K562 (cell line): ENCODE data around the gene PEX6. TPM values are rescaled to one million over a fixed set of nuclear protein-coding genes. Genes with fewer than 3 reads are reported as not detected.

Experiments
- ATAC-seq: fragments of 200-7000 bp; cut with Tn5 transposase; 3 replicates; pipeline ENCODE4 v1.9.1; 2020; ENCODE audit warnings: moderate library complexity
- BruUV-seq: library from RNA; stranded (reverse); fragments of 400-500 nt; replicated peaks from 2 replicates; lab custom pipeline; 2021; lab: Mats Ljungman, UMichigan
- CTCF ChIA-PET: fragments of 300-600 bp; formaldehyde crosslinking; extraction: SDS; loops from one replicate; lab custom pipeline; 2021; ENCODE audit warnings: low intra/inter-chr PET ratio; lab: Yijun Ruan, JAX
- POLR2A ChIA-PET: fragments of 300-600, 350-650 bp; sonication (Branson Sonifier 250); formaldehyde crosslinking; extraction: SDS; loops from one replicate; lab custom pipeline; 2021; ENCODE audit warnings: antibody characterized with exemption, inconsistent platforms; lab: Yijun Ruan, JAX
- DNase-seq, 4 experiments: peaks; one replicate each; pipeline versions ENCODE4 v3.0.0 to v3.0.0-alpha.2; 2011 to 2018; ENCODE audit warnings: low spot score in 3 of 4, mixed read lengths in 3 of 4; ENCODE audit errors: extremely low read depth in 1 of 4
- FAIRE-seq: peaks from 2 replicates; lab custom pipeline; 2011; peaks lifted over from hg19 to GRCh38; lab: Jason Lieb, UNC
- H2AFZ ChIP-seq: 2 replicates; pipeline ENCODE4 v1.6.0; 2011; ENCODE audit warnings: low read depth, low read length, control low read depth, inconsistent platforms
- H3K27ac ChIP-seq: fragments of 200-600 bp; 3 replicates; pipeline ENCODE4 v1.8.0; 2011; ENCODE audit warnings: low read depth, mild to moderate bottlenecking, control low read depth, inconsistent platforms, low read length, moderate library complexity, mixed read lengths; ENCODE audit errors: extremely low read depth
- H3K27me3 ChIP-seq, 2 experiments: fragments of 300-600 bp in 1 of 2; 2 replicates in 1 of 2; 3 replicates in 1 of 2; pipeline versions ENCODE4 v1.6.0 to v1.8.0; 2011; ENCODE audit warnings: inconsistent platforms in 2 of 2, low read length in 2 of 2, mild to moderate bottlenecking in 1 of 2, mixed read lengths in 1 of 2, moderate library complexity in 1 of 2; ENCODE audit not compliant: control insufficient read depth in 2 of 2, insufficient read depth in 2 of 2
- H3K36me3 ChIP-seq: fragments of 300-600 bp; 3 replicates; pipeline ENCODE4 v1.8.0; 2011; ENCODE audit warnings: mild to moderate bottlenecking, low read length, inconsistent platforms; ENCODE audit not compliant: control insufficient read depth, insufficient read depth
- H3K4me1 ChIP-seq, 2 experiments: fragments of 200-600 bp in 1 of 2; replicated peaks in 1 of 2; 2 replicates in 1 of 2; 3 replicates in 1 of 2; pipeline versions ENCODE4 v1.5.1 to v1.8.0; 2011; ENCODE audit warnings: inconsistent platforms in 2 of 2, low read length in 2 of 2, mild to moderate bottlenecking in 1 of 2, mixed read lengths in 1 of 2, moderate library complexity in 1 of 2; ENCODE audit not compliant: control insufficient read depth in 2 of 2, insufficient read depth in 2 of 2
- H3K4me2 ChIP-seq: 2 replicates; pipeline ENCODE4 v1.6.1; 2011; ENCODE audit warnings: low read length, control low read depth, inconsistent platforms, mixed read lengths; ENCODE audit not compliant: insufficient read depth
- H3K4me3 ChIP-seq: fragments of 200-600 bp; sonication (generic), shearing (Covaris generic); 2 replicates; pipeline ENCODE4 v1.5.1; 2016; ENCODE audit warnings: control low read depth, inconsistent platforms
- H3K79me2 ChIP-seq: fragments of 200-600 bp; 3 replicates; pipeline ENCODE4 v1.8.0; 2011; ENCODE audit warnings: low read length, inconsistent platforms; ENCODE audit not compliant: control insufficient read depth, insufficient read depth
- H3K9ac ChIP-seq, 2 experiments: 2 replicates each; pipeline versions ENCODE4 v1.6.0 to v1.6.1; 2011; ENCODE audit warnings: low read depth in 2 of 2, low read length in 2 of 2, control low read depth in 1 of 2, inconsistent platforms in 1 of 2, mild to moderate bottlenecking in 1 of 2, mixed read lengths in 1 of 2; ENCODE audit not compliant: insufficient read depth in 1 of 2
- H3K9me1 ChIP-seq: one replicate; pipeline ENCODE4 v1.6.0; 2011; ENCODE audit warnings: inconsistent platforms, mild to moderate bottlenecking, low read length, moderate library complexity; ENCODE audit not compliant: control insufficient read depth, insufficient read depth
- H3K9me3 ChIP-seq: replicated peaks from 2 replicates; pipeline ENCODE4 v1.5.1; 2011; ENCODE audit warnings: low read depth, low read length, inconsistent platforms; ENCODE audit not compliant: control insufficient read depth, insufficient read depth
- H4K20me1 ChIP-seq: replicated peaks from 2 replicates; pipeline ENCODE4 v1.6.1; 2011; ENCODE audit warnings: low read length, inconsistent platforms, mixed read lengths; ENCODE audit not compliant: control insufficient read depth, insufficient read depth
- E2F3 ChIP-seq: fragments of 250-450 bp; sonication (Bioruptor Pico); IDR thresholded peaks from 2 replicates; pipeline ENCODE4 v1.4.0; 2020; ENCODE audit warnings: mild to moderate bottlenecking
- EP400 ChIP-seq: fragments of 450-650 bp; IDR thresholded peaks from 2 replicates; pipeline ENCODE4 v1.6.1; 2017; ENCODE audit warnings: antibody characterized with exemption, mild to moderate bottlenecking, moderate library complexity
- ESRRB ChIP-seq: fragments of 250-450 bp; sonication (Bioruptor Pico); IDR thresholded peaks from 2 replicates; pipeline ENCODE4 v1.5.0; 2020; ENCODE audit warnings: mild to moderate bottlenecking, moderate library complexity, borderline replicate concordance
- HES1 ChIP-seq: fragments of 450-650 bp; IDR thresholded peaks from 2 replicates; pipeline ENCODE4 v1.6.1; 2016; ENCODE audit warnings: low read depth, mild to moderate bottlenecking, moderate library complexity
- HMG20A ChIP-seq: fragments of 450-650 bp; formaldehyde crosslinking; conservative IDR thresholded peaks from 2 replicates; pipeline ENCODE4 v1.4.0; 2020; ENCODE audit warnings: mild to moderate bottlenecking, mixed read lengths
- NCOA6 ChIP-seq: fragments of 450-650 bp; IDR thresholded peaks from 2 replicates; pipeline ENCODE4 v1.6.1; 2017; ENCODE audit warnings: mild to moderate bottlenecking
- SP1 ChIP-seq: sonication (generic); formaldehyde crosslinking; IDR thresholded peaks from 2 replicates; pipeline ENCODE4 v1.8.1; 2022; ENCODE audit warnings: mild to moderate bottlenecking, missing genetic modification reagents
- STAT5B ChIP-seq: fragments of 250-450 bp; sonication (Bioruptor Pico); IDR thresholded peaks from 2 replicates; pipeline ENCODE4 v1.8.0; 2021; ENCODE audit warnings: mild to moderate bottlenecking, inconsistent platforms
- ZBTB11 ChIP-seq, 3 experiments: fragments of 200-800 bp in 1 of 3; fragments of 250-450 bp in 1 of 3; fragments of 450-650 bp in 1 of 3; sonication (Bioruptor Pico) in 1 of 3; sonication (Bioruptor generic) in 1 of 3; formaldehyde crosslinking in 1 of 3; IDR thresholded peaks; 2 replicates each; pipeline versions ENCODE4 v1.6.1 to v1.8.0; 2016 to 2022; ENCODE audit warnings: mild to moderate bottlenecking in 2 of 3, missing genetic modification characterization in 2 of 3, missing compliant biosample characterization in 1 of 3, moderate library complexity in 1 of 3
- in situ Hi-C: fragments of 300-500 bp; cut with MboI; formaldehyde crosslinking; loops from 4 replicates; pipeline ENCODE4 v1.15.0; 2018; ENCODE audit warnings: inconsistent platforms, mixed read lengths
- intact Hi-C: fragments of 100-400 bp; cut with micrococcal nuclease; formaldehyde crosslinking; loops from 2 replicates; pipeline ENCODE4 v1.14.2; 2022
- polyA plus RNA-seq, 8 experiments: library from polyadenylated mRNA; depleted of rRNA in 4 of 8; stranded (reverse) in 5 of 8; unstranded in 3 of 8; fragments of >200 nt; fragmentation: Nextera tagmentation in 2 of 8; fragmentation: Illumina TruSeq in 1 of 8; extraction: Ambion mirVana in 2 of 8; extraction: Trizol in 1 of 8; gene quantifications; 2 replicates each; pipeline versions ENCODE4 v1.2.1 to v1.2.3, GENCODE V29; 2011 to 2014; ENCODE audit warnings: inconsistent platforms in 1 of 8, missing spikeins in 1 of 8
- total RNA-seq, 7 experiments: library from RNA; depleted of rRNA in 6 of 7; stranded (reverse); fragments of >200 nt in 6 of 7; fragmentation: Illumina TruSeq in 2 of 7; extraction: Trizol in 2 of 7; gene quantifications; 2 replicates each; pipeline versions ENCODE4 v1.2.1 to v1.2.3, GENCODE V29; 2011 to 2021; ENCODE audit warnings: low replicate concordance in 1 of 7

PEX6 gene
- total and polyA plus RNA-seq, 9 of the 15 experiments (the other 6 are each of a cell fraction or from before 2014, with no cell fraction given): 0.17 to 20.8 (median 6.9) TPM

- CTCF ChIA-PET: no interaction called here
- FAIRE-seq: no peak
- POLR2A ChIA-PET: no interaction called here
- Histone ChIP-seq H3K27ac (no peak overlapping the region), H3K27me3 (no peaks in the 10 kb centered on the region), H3K9me3 (no peaks in the 10 kb centered on the region), H3K4me2 (no peak overlapping the region), H3K4me1 (peaks cover 0 to 4% of the 10 kb centered on the region in 2 experiments; a peak in 1 of 5 replicates), H2AFZ (no peak overlapping the region), H4K20me1 (no peaks in the 10 kb centered on the region), H3K9ac (no peak overlapping the region), H3K36me3 (peaks cover 2% of the 10 kb centered on the region; the same call in 1 of the 3 replicates), H3K79me2 (no peaks in the 10 kb centered on the region), H3K9me1 (no peaks in the 10 kb centered on the region), H3K4me3 (no peak overlapping the region)
- no peak for DNase-seq
- intact Hi-C loops (no loop called here), in situ Hi-C loops (no loop called here)
- BruUV-seq: no TSS peak
- TF ChIP-seq HMG20A (no peak), HES1 (no peak), ZBTB11 (CRISPR knock-in tag; IDR thresholded peaks at IDR 0.05) (no peak), E2F3 (CRISPR knock-in tag) (no peak), NCOA6 (no peak), EP400 (no peak), ESRRB (CRISPR knock-in tag) (no peak), SP1 (CRISPR knock-in tag) (no peak), STAT5B (CRISPR knock-in tag) (no peak)
- ATAC-seq: no peak
Measured at GRCh38 chr6:42947950-42948349, 31.0 kb downstream of the PEX6 start.
